Activated CD4-positive, CD25-positive, alpha-beta regulatory T cell treated with anti-CD3 and anti-CD28 coated beads, Interleukin-2, amount 50 U/mL, for 24 hours (primary cell): ENCODE data around the gene CORO2A.

Source experiments
- ATAC-seq, 2 donors: fragments of 150-1000 bp; cut with Tn5 transposase; one replicate each; pipeline ENCODE4 v1.10.0; 2021; ENCODE audit warnings: mild to moderate bottlenecking in 1 of 2, moderate library complexity in 1 of 2

CORO2A gene

GRCh38 chr9:98192503-98193335 is at the start of gene CORO2A:
Gene CORO2A (minus strand): TSS chr9:98192637. CDS start chr9:98157660, 34,977 bp downstream.
- peak; percentile 78 to 80 for ATAC-seq

GRCh38 chr9:98241357-98242300 is 49.2 kb upstream of the CORO2A start:
- no peak for ATAC-seq

- ATAC-seq = no peak
These were observed 48.0 kb upstream of the CORO2A start for GRCh38 chr9:98240475-98240874.

GRCh38 chr9:98236901-98237487 is 44.6 kb upstream of the CORO2A start:
- no peak for ATAC-seq

GRCh38 chr9:98235126-98235525 is 42.7 kb upstream of the CORO2A start:
- ATAC-seq = no peak

GRCh38 chr9:98234245-98234825 is 41.9 kb upstream of the CORO2A start:
- no peak for ATAC-seq

GRCh38 chr9:98232926-98233325 is 40.5 kb upstream of the CORO2A start:
- no peak for ATAC-seq

GRCh38 chr9:98231770-98232478 is 39.5 kb upstream of the CORO2A start:
- ATAC-seq = no peak

GRCh38 chr9:98230789-98231188 is 38.4 kb upstream of the CORO2A start:
- ATAC-seq = no peak

- no peak for ATAC-seq
These were observed 37.9 kb upstream of the CORO2A start for GRCh38 chr9:98230304-98230703.

- ATAC-seq = no peak
These were observed 37.2 kb upstream of the CORO2A start for GRCh38 chr9:98229620-98230019.

GRCh38 chr9:98229090-98229395 is 36.6 kb upstream of the CORO2A start:
- no peak for ATAC-seq

GRCh38 chr9:98228392-98229089 is 36.1 kb upstream of the CORO2A start:
- no peak for ATAC-seq

- ATAC-seq = no peak
These were observed 35.4 kb upstream of the CORO2A start for GRCh38 chr9:98227883-98228282.

GRCh38 chr9:98226957-98227356 is 34.5 kb upstream of the CORO2A start:
- ATAC-seq = no peak

- ATAC-seq = no peak
These were observed 34.1 kb upstream of the CORO2A start for GRCh38 chr9:98226516-98226915.

GRCh38 chr9:98225015-98225442 is 32.6 kb upstream of the CORO2A start:
- ATAC-seq = no peak

- ATAC-seq = no peak
These were observed 30.7 kb upstream of the CORO2A start for GRCh38 chr9:98222885-98223691.

- no peak for ATAC-seq
These were observed 28.5 kb upstream of the CORO2A start for GRCh38 chr9:98220911-98221310.

GRCh38 chr9:98219794-98220370 is 27.4 kb upstream of the CORO2A start:
- no peak for ATAC-seq
